ENCODE results near the gene UQCC2.

The UQCC2 gene

DNA sequence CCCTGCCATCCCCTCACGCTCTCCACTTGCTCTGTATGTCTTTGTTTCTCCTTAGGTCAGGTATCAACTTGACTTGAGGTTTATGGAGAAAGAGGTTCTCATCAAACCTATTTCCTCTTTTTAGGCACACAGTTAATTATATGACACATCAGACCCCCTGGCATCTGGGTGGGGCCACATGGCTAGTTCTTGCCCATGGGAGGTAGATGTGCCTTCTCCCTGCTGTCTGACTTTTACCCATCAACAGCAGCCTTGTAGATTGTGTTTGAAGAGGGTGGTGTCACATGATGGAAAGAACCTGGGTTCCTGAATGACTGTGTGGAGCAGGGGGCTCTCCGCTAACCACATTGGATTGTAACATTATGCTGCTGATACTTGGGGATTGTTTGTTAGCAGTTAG is 7.2 kb upstream of the UQCC2 start:
- H3K36me3 ChIP-seq: no peaks in the 10 kb centered on the region
- H3K27ac ChIP-seq: peak overlapping the region; percentile 65
- no peaks in the 10 kb centered on the region for H3K27me3 ChIP-seq (ENCODE audit: insufficient read depth, low read depth, severe bottlenecking)
- no peaks in the 10 kb centered on the region for H3K9me3 ChIP-seq (ENCODE audit: severe bottlenecking)
- H3K4me3 ChIP-seq (ENCODE audit: low read depth, low read length): no peak overlapping the region
- no peak for DNase-seq
- TF ChIP-seq, protein P1, sequence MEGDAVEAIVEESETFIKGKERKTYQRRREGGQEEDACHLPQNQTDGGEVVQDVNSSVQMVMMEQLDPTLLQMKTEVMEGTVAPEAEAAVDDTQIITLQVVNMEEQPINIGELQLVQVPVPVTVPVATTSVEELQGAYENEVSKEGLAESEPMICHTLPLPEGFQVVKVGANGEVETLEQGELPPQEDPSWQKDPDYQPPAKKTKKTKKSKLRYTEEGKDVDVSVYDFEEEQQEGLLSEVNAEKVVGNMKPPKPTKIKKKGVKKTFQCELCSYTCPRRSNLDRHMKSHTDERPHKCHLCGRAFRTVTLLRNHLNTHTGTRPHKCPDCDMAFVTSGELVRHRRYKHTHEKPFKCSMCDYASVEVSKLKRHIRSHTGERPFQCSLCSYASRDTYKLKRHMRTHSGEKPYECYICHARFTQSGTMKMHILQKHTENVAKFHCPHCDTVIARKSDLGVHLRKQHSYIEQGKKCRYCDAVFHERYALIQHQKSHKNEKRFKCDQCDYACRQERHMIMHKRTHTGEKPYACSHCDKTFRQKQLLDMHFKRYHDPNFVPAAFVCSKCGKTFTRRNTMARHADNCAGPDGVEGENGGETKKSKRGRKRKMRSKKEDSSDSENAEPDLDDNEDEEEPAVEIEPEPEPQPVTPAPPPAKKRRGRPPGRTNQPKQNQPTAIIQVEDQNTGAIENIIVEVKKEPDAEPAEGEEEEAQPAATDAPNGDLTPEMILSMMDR (IDR thresholded peaks at IDR 0.05; ENCODE audit: low read depth, low read length): no peak

- TF ChIP-seq, protein P1 (IDR thresholded peaks at IDR 0.05; ENCODE audit: low read depth, low read length): no peak
- Histone ChIP-seq H3K36me3 (no peaks in the 10 kb centered on the region), H3K27ac (no peak overlapping the region), H3K9me3 (ENCODE audit: severe bottlenecking) (no peaks in the 10 kb centered on the region), H3K27me3 (ENCODE audit: insufficient read depth, low read depth, severe bottlenecking) (no peaks in the 10 kb centered on the region), H3K4me3 (ENCODE audit: low read depth, low read length) (no peak overlapping the region)
- DNase-seq: no peak
These were observed 6.5 kb upstream of the UQCC2 start for GRCh38 chr6:33717934-33718455.

DNA sequence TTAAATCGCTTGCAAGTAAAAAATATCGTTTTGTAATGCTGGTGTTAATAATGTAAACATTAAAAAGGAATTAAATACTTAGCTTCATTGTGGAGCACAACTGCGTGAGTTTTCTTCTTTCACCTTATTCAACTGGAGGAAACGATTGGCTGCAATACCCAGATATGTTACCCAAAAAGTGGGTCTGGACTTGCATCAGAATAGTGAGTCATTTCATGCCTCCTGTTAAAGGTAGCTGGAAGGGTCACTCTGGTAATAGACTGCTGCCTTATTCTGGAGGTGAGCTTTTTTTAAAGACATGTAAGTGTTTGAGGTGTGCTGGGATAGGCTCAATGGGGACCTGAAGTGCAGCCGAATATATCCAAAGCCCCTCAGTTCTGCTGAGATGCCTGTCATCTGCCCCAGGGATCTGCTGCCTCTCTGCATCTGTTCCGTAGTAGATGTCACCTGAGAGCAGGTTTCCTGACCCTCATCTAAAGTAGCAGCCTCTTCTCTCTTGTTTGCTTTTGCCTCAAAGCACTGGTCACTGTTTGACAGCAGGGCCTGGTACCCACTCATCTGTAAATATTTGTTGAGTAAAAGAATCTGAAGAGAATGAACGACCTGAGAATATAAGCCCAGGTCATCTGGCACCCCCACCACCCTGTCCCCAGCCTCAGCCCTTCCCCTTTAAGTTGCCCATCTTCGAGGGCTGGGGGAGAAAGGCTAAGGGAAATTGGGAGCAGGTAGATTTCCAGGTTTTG is 5.6 kb upstream of the UQCC2 start:
- no peaks in the 10 kb centered on the region for H3K36me3 ChIP-seq
- H3K27me3 ChIP-seq (ENCODE audit: insufficient read depth, low read depth, severe bottlenecking): no peaks in the 10 kb centered on the region
- DNase-seq: no peak
- no peak overlapping the region for H3K27ac ChIP-seq
- TF ChIP-seq, protein P1 (IDR thresholded peaks at IDR 0.05; ENCODE audit: low read depth, low read length): no peak
- no peaks in the 10 kb centered on the region for H3K9me3 ChIP-seq (ENCODE audit: severe bottlenecking)
- no peak overlapping the region for H3K4me3 ChIP-seq (ENCODE audit: low read depth, low read length)

- no peak for DNase-seq
- H3K9me3 ChIP-seq (ENCODE audit: severe bottlenecking): no peaks in the 10 kb centered on the region
- no peak overlapping the region for H3K27ac ChIP-seq
- no peaks in the 10 kb centered on the region for H3K36me3 ChIP-seq
- TF ChIP-seq, protein P1 (IDR thresholded peaks at IDR 0.05; ENCODE audit: low read depth, low read length): no peak
- H3K4me3 ChIP-seq (ENCODE audit: low read depth, low read length): no peak overlapping the region
- H3K27me3 ChIP-seq (ENCODE audit: insufficient read depth, low read depth, severe bottlenecking): no peaks in the 10 kb centered on the region
These were observed 4.9 kb upstream of the UQCC2 start for GRCh38 chr6:33716379-33716778.

- Histone ChIP-seq H3K9me3 (ENCODE audit: severe bottlenecking) (no peaks in the 10 kb centered on the region), H3K27ac (no peak overlapping the region), H3K36me3 (peaks cover 11% of the 10 kb centered on the region), H3K27me3 (ENCODE audit: insufficient read depth, low read depth, severe bottlenecking) (no peaks in the 10 kb centered on the region), H3K4me3 (ENCODE audit: low read depth, low read length) (no peak overlapping the region)
- no peak for DNase-seq
- TF ChIP-seq, protein P1 (IDR thresholded peaks at IDR 0.05; ENCODE audit: low read depth, low read length): no peak
These were observed 3.0 kb upstream of the UQCC2 start for GRCh38 chr6:33714385-33715040.

Data from WERI-Rb-1 (cell line).